CD4-positive, alpha-beta memory T cell (primary cell): ENCODE measurements around the gene KRT85. TPM values are rescaled to one million over a fixed set of nuclear protein-coding genes. Genes with fewer than 3 reads are reported as not detected.

Source experiments
- CTCF ChIA-PET: fragments of 350-600 bp; sonication (Branson Sonifier 250); formaldehyde crosslinking; loops from one replicate; lab custom pipeline; 2021; ENCODE audit warnings: inconsistent platforms; ENCODE audit not compliant: partially characterized antibody; lab: Charles Lee
- POLR2A ChIA-PET: fragments of 350-600 bp; sonication (Branson Sonifier 250); formaldehyde crosslinking; loops from one replicate; lab custom pipeline; 2021; ENCODE audit not compliant: partially characterized antibody; lab: Charles Lee
- DNase-seq, 5 donors: peaks; one replicate each; pipeline versions ENCODE4 v3.0.0 to v3.0.0-alpha.2; 2020 to 2022; ENCODE audit warnings: mixed read lengths in 1 of 5
- H3K27ac ChIP-seq: one replicate; pipeline ENCODE4 v1.7.0; 2013; ENCODE audit warnings: low read depth, low read length
- H3K27me3 ChIP-seq: 2 replicates; pipeline ENCODE4 v1.7.0; 2013; ENCODE audit warnings: mild to moderate bottlenecking, low read length, moderate library complexity; ENCODE audit not compliant: insufficient read depth
- H3K36me3 ChIP-seq: 2 replicates; pipeline ENCODE4 v1.7.0; 2013; ENCODE audit warnings: mild to moderate bottlenecking, low read length, moderate library complexity; ENCODE audit not compliant: insufficient read depth
- H3K4me1 ChIP-seq: 2 replicates; pipeline ENCODE4 v1.7.0; 2013; ENCODE audit warnings: mild to moderate bottlenecking, low read length, moderate library complexity; ENCODE audit not compliant: insufficient read depth
- H3K4me3 ChIP-seq, 2 donors: one replicate each; pipeline ENCODE4 v1.7.0; 2013; ENCODE audit warnings: low read length in 2 of 2, mild to moderate bottlenecking in 1 of 2
- H3K9me3 ChIP-seq, 2 donors: one replicate each; pipeline ENCODE4 v1.7.0; 2013; ENCODE audit warnings: low read length in 2 of 2, control low read depth in 1 of 2; ENCODE audit not compliant: control insufficient read depth in 1 of 2
- H3K27ac Mint-ChIP-seq, 7 donors: one replicate each; pipeline ENCODE4 v1.8.0; 2020 to 2021; ENCODE audit warnings: mixed read lengths in 7 of 7, mild to moderate bottlenecking in 6 of 7, inconsistent platforms in 3 of 7, moderate library complexity in 3 of 7
- H3K27me3 Mint-ChIP-seq, 2 donors: one replicate each; pipeline ENCODE4 v1.8.0; 2020 to 2021; ENCODE audit warnings: mixed read lengths in 2 of 2
- H3K36me3 Mint-ChIP-seq, 2 donors: one replicate each; pipeline ENCODE4 v1.8.0; 2020 to 2021; ENCODE audit warnings: mixed read lengths in 2 of 2, inconsistent platforms in 1 of 2, mild to moderate bottlenecking in 1 of 2
- H3K4me1 Mint-ChIP-seq, 4 donors: one replicate each; pipeline ENCODE4 v1.8.0; 2020 to 2021; ENCODE audit warnings: mixed read lengths in 4 of 4, mild to moderate bottlenecking in 1 of 4
- H3K4me3 Mint-ChIP-seq, 8 donors: one replicate each; pipeline ENCODE4 v1.8.0; 2020 to 2021; ENCODE audit warnings: mixed read lengths in 8 of 8, mild to moderate bottlenecking in 7 of 8, moderate library complexity in 6 of 8, inconsistent platforms in 3 of 8
- H3K9me3 Mint-ChIP-seq, 8 donors: one replicate each; pipeline ENCODE4 v1.8.0; 2020 to 2021; ENCODE audit warnings: mixed read lengths in 8 of 8, mild to moderate bottlenecking in 5 of 8, inconsistent platforms in 3 of 8, moderate library complexity in 1 of 8
- intact Hi-C: fragments of 100-400 bp; cut with micrococcal nuclease; formaldehyde crosslinking; loops from one replicate; pipeline ENCODE4 v1.15.1; 2023
- polyA plus RNA-seq, 2 donors: library from polyadenylated mRNA; unstranded; fragments of 300-500 nt; fragmentation: Illumina TruSeq; gene quantifications; one replicate each; pipeline ENCODE4 v1.2.3, GENCODE V29; 2021
- total RNA-seq, 2 experiments: library from RNA; stranded (reverse); gene quantifications; one replicate each; pipeline ENCODE4 v1.2.3, GENCODE V29; 2021

KRT85 gene
- total and polyA plus RNA-seq, 4 experiments from 2014 or later, result not detected

DNA sequence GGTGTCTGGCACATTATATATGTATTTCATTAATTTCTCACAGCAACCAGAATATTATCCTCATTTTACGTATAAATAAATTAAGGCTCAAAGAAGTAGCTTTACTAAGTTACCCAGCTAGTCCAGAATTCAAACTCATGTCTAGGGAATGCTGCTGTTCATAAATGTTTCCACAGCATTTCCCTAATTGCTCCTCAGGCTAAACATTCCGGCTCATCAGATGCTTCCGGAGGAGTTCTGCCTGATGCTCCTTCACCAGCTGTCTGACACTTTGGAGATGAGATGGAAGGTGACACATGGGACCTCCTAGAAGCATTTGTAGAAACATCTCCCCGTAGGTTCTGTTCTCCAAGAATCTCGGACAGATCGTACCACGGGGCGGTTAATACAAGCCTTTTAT is 12.1 kb downstream of the KRT85 start:
- H3K27me3 Mint-ChIP-seq, result peaks cover 7 to 11% of the 10 kb centered on the region in 2 donors
- CTCF ChIA-PET, result no interaction called here
- H3K4me3 ChIP-seq, result no peak overlapping the region
- H3K4me1 Mint-ChIP-seq, result peaks cover 22 to 36% (median 28%) of the 10 kb centered on the region in 4 donors
- H3K36me3 Mint-ChIP-seq, result no peaks in the 10 kb centered on the region
- H3K4me3 Mint-ChIP-seq, result no peak overlapping the region
- peaks cover 31% of the 10 kb centered on the region for H3K4me1 ChIP-seq
- DNase-seq, result no peak
- H3K27ac ChIP-seq, result no peak overlapping the region
- no peak overlapping the region for H3K27ac Mint-ChIP-seq
- H3K9me3 Mint-ChIP-seq, result no peaks in the 10 kb centered on the region
- POLR2A ChIA-PET, result no interaction called here
- intact Hi-C loops, result no loop called here
- H3K9me3 ChIP-seq, result no peaks in the 10 kb centered on the region
- H3K36me3 ChIP-seq, result no peaks in the 10 kb centered on the region
- no peaks in the 10 kb centered on the region for H3K27me3 ChIP-seq

DNA sequence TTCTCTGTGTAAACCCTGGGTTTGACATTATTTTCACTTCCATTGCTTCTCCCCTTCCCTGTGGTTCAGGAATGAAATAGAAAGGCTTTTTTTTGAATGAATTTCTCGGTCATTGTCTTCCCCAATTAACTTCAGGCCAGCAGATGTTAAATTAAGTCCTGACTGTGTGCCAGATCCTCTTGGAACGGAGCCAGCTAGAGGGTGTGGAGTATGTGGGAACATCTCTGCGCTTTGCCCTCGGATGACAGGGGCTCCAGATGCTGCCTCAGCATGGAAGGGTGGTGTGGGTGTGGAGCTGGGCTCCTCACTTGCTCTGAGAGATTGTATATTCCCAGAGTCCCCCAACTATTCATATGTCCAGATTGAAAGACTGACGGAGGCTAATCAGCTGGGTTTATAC is 13.1 kb downstream of the KRT85 start:
- Mint-ChIP-seq H3K9me3 (no peaks in the 10 kb centered on the region), H3K36me3 (no peaks in the 10 kb centered on the region), H3K4me3 (no peak overlapping the region), H3K27ac (no peak overlapping the region), H3K27me3 (peaks cover 7% of the 10 kb centered on the region in 2 donors), H3K4me1 (peaks cover 23 to 34% (median 26%) of the 10 kb centered on the region in 4 donors)
- Histone ChIP-seq H3K27ac (no peak overlapping the region), H3K36me3 (no peaks in the 10 kb centered on the region), H3K4me1 (peaks cover 31% of the 10 kb centered on the region), H3K27me3 (no peaks in the 10 kb centered on the region), H3K4me3 (no peak overlapping the region), H3K9me3 (no peaks in the 10 kb centered on the region)
- ChIA-PET CTCF (no interaction called here), POLR2A (no interaction called here)
- intact Hi-C loops, result no loop called here
- DNase-seq, result no peak

DNA sequence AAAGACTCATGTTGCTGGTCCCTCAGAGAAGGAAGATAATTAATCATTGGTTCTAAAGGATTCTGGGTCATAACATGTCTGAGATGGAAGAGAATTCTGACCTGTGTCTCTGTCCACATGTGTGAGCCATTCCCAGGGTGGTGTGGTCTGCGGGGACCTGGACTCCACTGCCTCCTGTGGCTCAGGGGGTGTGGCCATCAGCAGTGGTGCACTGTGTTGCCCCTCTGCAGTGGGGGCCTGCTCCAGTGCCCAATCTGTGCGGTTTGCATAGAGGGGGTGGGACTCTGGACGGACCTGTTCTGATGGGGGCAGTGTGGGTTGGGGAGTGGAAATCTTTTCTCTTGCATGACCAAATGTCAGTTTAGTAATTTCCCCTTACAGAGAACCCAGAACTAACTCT is 13.5 kb downstream of the KRT85 start:
- ChIA-PET CTCF (no interaction called here), POLR2A (no interaction called here)
- Histone ChIP-seq H3K36me3 (no peaks in the 10 kb centered on the region), H3K4me3 (no peak overlapping the region), H3K4me1 (peaks cover 27% of the 10 kb centered on the region), H3K27me3 (no peaks in the 10 kb centered on the region), H3K9me3 (no peaks in the 10 kb centered on the region), H3K27ac (no peak overlapping the region)
- intact Hi-C loops, result no loop called here
- no peak for DNase-seq
- peaks cover 20 to 32% (median 23%) of the 10 kb centered on the region in 4 donors for H3K4me1 Mint-ChIP-seq
- H3K27ac Mint-ChIP-seq, result no peak overlapping the region
- no peak overlapping the region for H3K4me3 Mint-ChIP-seq
- H3K36me3 Mint-ChIP-seq, result no peaks in the 10 kb centered on the region
- no peaks in the 10 kb centered on the region for H3K9me3 Mint-ChIP-seq
- peaks cover 7% of the 10 kb centered on the region in 2 donors for H3K27me3 Mint-ChIP-seq

DNA sequence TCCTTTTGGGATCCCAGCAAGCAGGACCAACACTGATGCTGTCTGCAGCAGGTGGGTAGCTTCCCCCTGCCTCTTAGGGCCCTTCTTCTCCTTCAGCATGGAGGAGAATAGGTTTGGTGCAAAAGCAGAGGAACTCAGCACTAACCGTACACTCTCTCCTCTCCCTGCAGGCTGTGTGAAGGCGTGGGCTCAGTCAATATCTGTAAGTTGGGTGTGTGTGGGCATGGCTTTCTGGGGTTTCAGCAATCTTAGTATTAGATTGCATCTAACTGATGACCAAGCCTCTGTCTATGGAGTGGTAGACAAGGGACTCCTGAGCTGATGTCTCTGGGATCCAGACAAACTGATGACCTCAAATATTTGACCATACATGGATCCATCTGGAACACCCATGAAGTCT is 14.3 kb downstream of the KRT85 start:
- no peaks in the 10 kb centered on the region for H3K36me3 Mint-ChIP-seq
- peaks cover 15 to 25% (median 18%) of the 10 kb centered on the region in 4 donors for H3K4me1 Mint-ChIP-seq
- H3K27me3 ChIP-seq, result no peaks in the 10 kb centered on the region
- no peak overlapping the region for H3K4me3 ChIP-seq
- ChIA-PET POLR2A (no interaction called here), CTCF (interaction anchor here (1.8 kb wide), 1 partner anchor 25 kb away, joined by 9 read pairs; no protein-coding TSS in a partner anchor)
- intact Hi-C loops, result no loop called here
- H3K4me3 Mint-ChIP-seq, result no peak overlapping the region
- H3K36me3 ChIP-seq, result no peaks in the 10 kb centered on the region
- peak overlapping the region in 2 of 7 donors; percentile 27 to 30 for H3K27ac Mint-ChIP-seq
- no peak overlapping the region for H3K27ac ChIP-seq
- H3K27me3 Mint-ChIP-seq, result peaks cover 7% of the 10 kb centered on the region in 2 donors
- no peaks in the 10 kb centered on the region for H3K9me3 ChIP-seq
- no peaks in the 10 kb centered on the region for H3K9me3 Mint-ChIP-seq
- H3K4me1 ChIP-seq, result peaks cover 19% of the 10 kb centered on the region
- DNase-seq, result no peak

DNA sequence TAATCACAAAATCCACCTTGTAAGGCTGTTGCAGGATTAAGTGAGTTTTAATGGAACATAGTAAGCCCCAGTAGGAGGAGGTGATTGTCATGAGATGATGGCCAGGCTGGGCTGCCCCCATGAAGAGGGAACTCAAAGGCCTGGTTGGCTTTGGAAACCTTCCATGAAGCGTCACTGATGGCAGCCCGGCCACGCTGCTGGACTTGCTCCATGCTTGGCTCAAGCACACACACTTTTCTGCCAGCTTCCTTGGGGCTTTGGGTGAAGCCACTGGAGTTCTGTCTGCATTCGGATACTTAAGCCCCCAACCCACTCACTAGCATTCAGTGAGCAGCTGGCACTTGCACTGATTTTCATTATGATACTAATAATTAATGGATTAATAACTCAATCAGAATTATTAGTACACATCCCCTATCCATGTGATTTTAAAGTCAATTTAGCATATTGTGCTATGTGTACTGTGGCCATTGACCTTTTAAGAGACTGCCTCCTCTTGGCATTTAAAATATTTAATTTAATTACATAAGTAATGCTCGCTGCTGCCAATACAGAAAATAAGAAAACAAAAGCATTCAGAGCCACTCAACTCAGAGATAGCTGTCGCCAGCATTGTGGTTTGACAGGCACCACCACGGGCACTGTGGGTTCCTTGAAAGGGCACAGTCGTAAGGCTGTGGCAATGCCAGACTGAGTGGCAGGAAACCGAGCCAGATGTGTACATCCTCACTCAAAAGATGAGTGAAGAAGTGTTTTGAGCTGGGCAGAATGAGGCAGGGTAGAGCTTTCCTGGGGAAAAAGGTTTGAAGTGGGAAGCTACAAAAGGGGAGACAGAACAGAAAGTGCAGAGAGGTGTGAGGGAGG is 15.9 kb downstream of the KRT85 start:
- Histone ChIP-seq H3K9me3 (no peaks in the 10 kb centered on the region), H3K27me3 (no peaks in the 10 kb centered on the region), H3K27ac (no peak overlapping the region), H3K4me1 (peaks cover 19% of the 10 kb centered on the region), H3K36me3 (no peaks in the 10 kb centered on the region), H3K4me3 (no peak overlapping the region)
- ChIA-PET CTCF (interaction anchor here (0.5 to 1.8 kb wide), 4 partner anchors 23 to 195 kb away, joined by 3 to 9 read pairs (median 4); no protein-coding TSS in a partner anchor), POLR2A (no interaction called here)
- Mint-ChIP-seq H3K4me3 (peak overlapping the region in 6 of 8 donors; percentile 1 to 74 (median 36)), H3K36me3 (no peaks in the 10 kb centered on the region), H3K4me1 (peaks cover 15 to 23% (median 18%) of the 10 kb centered on the region in 4 donors), H3K9me3 (no peaks in the 10 kb centered on the region), H3K27me3 (peaks cover 5 to 7% of the 10 kb centered on the region in 2 donors), H3K27ac (peak overlapping the region in 6 of 7 donors; percentile 1 to 81 (median 30))
- intact Hi-C loops, result no loop called here
- DNase-seq, result peak; percentile 54 to 82 (median 73)

DNA sequence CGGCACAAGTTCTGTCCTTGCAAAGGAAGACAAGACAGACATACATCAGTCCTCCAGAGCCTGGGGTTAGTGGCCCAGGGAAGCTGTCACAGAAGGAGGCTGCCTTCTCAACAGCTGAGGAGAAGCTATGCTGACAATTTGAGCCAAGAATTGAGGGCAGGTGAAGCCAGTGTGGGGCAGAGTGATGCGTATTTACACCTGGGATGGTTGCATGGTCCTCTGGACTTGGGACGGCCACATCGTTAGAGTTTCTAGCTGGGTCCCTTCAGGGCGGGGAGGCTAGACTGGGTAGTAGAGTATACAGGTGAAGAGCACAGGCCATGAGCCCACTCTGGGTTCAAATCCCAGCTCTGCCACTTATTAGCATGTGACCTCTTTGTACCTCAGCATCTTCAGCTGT is 16.5 kb downstream of the KRT85 start:
- no peaks in the 10 kb centered on the region for H3K9me3 Mint-ChIP-seq
- intact Hi-C loops, result no loop called here
- H3K27ac Mint-ChIP-seq, result peak overlapping the region in 2 of 7 donors; percentile 21 to 57
- no peak overlapping the region for H3K27ac ChIP-seq
- DNase-seq, result no peak
- no peaks in the 10 kb centered on the region for H3K36me3 ChIP-seq
- H3K4me3 Mint-ChIP-seq, result peak overlapping the region in 1 of 8 donors; percentile 23
- H3K9me3 ChIP-seq, result no peaks in the 10 kb centered on the region
- peaks cover 5 to 7% of the 10 kb centered on the region in 2 donors for H3K27me3 Mint-ChIP-seq
- no peaks in the 10 kb centered on the region for H3K27me3 ChIP-seq
- H3K4me1 Mint-ChIP-seq, result peaks cover 15 to 23% (median 18%) of the 10 kb centered on the region in 4 donors
- POLR2A ChIA-PET, result no interaction called here
- H3K4me1 ChIP-seq, result peaks cover 19% of the 10 kb centered on the region
- no peaks in the 10 kb centered on the region for H3K36me3 Mint-ChIP-seq
- H3K4me3 ChIP-seq, result no peak overlapping the region
- CTCF ChIA-PET, result interaction anchor here (0.5 to 1.7 kb wide), 3 partner anchors 23 to 194 kb away, joined by 3 to 5 read pairs (median 5); no protein-coding TSS in a partner anchor

DNA sequence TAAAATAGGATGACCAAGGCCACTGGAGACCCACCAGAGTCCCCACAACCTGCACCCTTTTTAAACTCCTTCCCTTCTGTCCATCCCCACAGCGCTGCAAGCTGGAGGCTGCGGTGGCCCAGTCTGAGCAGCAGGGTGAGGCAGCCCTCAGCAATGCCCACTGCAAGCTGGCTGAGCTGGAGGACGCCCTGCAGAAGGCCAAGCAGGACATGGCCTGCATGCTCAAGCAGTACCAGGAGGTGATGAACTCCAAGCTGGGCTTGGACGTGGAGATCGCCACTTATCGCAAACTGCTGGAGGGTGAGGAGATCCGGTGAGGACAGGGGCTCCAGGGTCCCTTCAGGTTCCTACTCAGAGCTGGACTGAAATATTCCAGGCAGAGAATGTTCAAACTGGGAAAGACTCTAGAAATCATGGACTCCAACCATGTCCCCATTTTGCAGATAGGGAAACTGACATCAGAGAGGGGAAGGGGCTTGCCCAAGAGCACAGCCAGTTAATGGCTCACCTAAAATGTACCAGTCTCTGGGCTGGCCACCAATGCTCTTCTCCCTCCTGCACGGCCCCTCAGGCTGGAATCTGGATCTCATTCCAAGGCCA is 17.2 kb downstream of the KRT85 start:
- peaks cover 5 to 7% of the 10 kb centered on the region in 2 donors for H3K27me3 Mint-ChIP-seq
- H3K9me3 Mint-ChIP-seq, result no peaks in the 10 kb centered on the region
- intact Hi-C loops, result no loop called here
- no peak overlapping the region for H3K4me3 ChIP-seq
- ChIA-PET CTCF (interaction anchor here (1.5 to 1.7 kb wide), 2 partner anchors 23 to 193 kb away, joined by 5 read pairs; no protein-coding TSS in a partner anchor), POLR2A (no interaction called here)
- peaks cover 19% of the 10 kb centered on the region for H3K4me1 ChIP-seq
- H3K27ac Mint-ChIP-seq, result no peak overlapping the region
- no peaks in the 10 kb centered on the region for H3K27me3 ChIP-seq
- DNase-seq, result no peak
- no peak overlapping the region for H3K4me3 Mint-ChIP-seq
- no peaks in the 10 kb centered on the region for H3K9me3 ChIP-seq
- no peaks in the 10 kb centered on the region for H3K36me3 ChIP-seq
- no peak overlapping the region for H3K27ac ChIP-seq
- peaks cover 15 to 23% (median 18%) of the 10 kb centered on the region in 4 donors for H3K4me1 Mint-ChIP-seq
- H3K36me3 Mint-ChIP-seq, result no peaks in the 10 kb centered on the region
